Keratinocyte (primary cell): ENCODE measurements around the gene SACS.

Experiments used
- EZH2 ChIP-seq: IDR thresholded peaks from one replicate; pipeline ENCODE4 v1.6.1; 2012; ENCODE audit warnings: inconsistent platforms, mild to moderate bottlenecking, low read length, moderate library complexity
- TF ChIP-seq, protein P1 (sequence below), 3 experiments: IDR thresholded peaks in 1 of 3; conservative IDR thresholded peaks in 1 of 3; optimal IDR thresholded peaks in 1 of 3; 2 replicates in 2 of 3; 3 replicates in 1 of 3; pipeline versions ENCODE3 to v1.5.1; 2011; ENCODE audit warnings: low read length in 3 of 3, mild to moderate bottlenecking in 3 of 3, moderate library complexity in 2 of 3, control low read depth in 1 of 3, inconsistent platforms in 1 of 3; ENCODE audit not compliant: insufficient read depth in 2 of 3; ENCODE audit errors: extremely low read depth in 1 of 3

DNA sequence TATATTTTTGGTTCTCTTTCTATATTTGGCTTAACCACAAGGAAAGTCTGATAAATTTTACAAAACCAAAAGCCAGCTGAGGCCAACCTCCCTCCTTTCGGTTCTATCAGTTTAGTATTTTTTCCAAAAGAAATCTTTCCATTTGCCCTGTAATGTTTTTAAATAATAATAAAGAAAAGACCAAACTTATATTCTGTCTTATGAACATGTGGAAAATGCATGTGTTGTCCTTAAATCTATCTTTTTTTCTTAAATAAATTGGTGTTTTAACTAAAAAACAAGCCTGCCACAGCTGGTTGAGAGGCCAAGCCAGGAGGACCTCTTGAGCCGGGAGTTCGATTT is 113.6 kb downstream of the SACS start:
- no peak for TF ChIP-seq EZH2
- TF ChIP-seq, protein P1, sequence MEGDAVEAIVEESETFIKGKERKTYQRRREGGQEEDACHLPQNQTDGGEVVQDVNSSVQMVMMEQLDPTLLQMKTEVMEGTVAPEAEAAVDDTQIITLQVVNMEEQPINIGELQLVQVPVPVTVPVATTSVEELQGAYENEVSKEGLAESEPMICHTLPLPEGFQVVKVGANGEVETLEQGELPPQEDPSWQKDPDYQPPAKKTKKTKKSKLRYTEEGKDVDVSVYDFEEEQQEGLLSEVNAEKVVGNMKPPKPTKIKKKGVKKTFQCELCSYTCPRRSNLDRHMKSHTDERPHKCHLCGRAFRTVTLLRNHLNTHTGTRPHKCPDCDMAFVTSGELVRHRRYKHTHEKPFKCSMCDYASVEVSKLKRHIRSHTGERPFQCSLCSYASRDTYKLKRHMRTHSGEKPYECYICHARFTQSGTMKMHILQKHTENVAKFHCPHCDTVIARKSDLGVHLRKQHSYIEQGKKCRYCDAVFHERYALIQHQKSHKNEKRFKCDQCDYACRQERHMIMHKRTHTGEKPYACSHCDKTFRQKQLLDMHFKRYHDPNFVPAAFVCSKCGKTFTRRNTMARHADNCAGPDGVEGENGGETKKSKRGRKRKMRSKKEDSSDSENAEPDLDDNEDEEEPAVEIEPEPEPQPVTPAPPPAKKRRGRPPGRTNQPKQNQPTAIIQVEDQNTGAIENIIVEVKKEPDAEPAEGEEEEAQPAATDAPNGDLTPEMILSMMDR (optimal IDR thresholded peaks at IDR 0.05 in 1 of 3, IDR thresholded peaks at IDR 0.05 in 1 of 3, conservative IDR thresholded peaks at IDR 0.05 in 1 of 3; ENCODE audit: extremely low read depth in 1 of 3, insufficient read depth in 2 of 3, low read length in 3 of 3): no peak
